HepG2 (cell line): ENCODE data around the gene SDR42E2. TPM values are rescaled to one million over a fixed set of nuclear protein-coding genes. Genes with fewer than 3 reads are reported as not detected.
A peak's percentile ranks its signal among the peaks of the same experiment; 100 is the strongest.

Source experiments
- AGO1 ChIP-seq: fragments of 200-400 bp; formaldehyde crosslinking; IDR thresholded peaks from 2 replicates; pipeline ENCODE4 v1.6.1; 2017; ENCODE audit warnings: mild to moderate bottlenecking, low read depth, low read length, moderate library complexity; ENCODE audit not compliant: poor library complexity, severe bottlenecking
- CAMTA2 ChIP-seq: sonication (generic); formaldehyde crosslinking; IDR thresholded peaks from 2 replicates; pipeline ENCODE4 v1.4.0; 2020; ENCODE audit warnings: mild to moderate bottlenecking, missing genetic modification reagents, borderline replicate concordance
- HDAC6 ChIP-seq: fragments of 200-600 bp; sonication (generic); IDR thresholded peaks from 2 replicates; pipeline ENCODE4 v1.7.0; 2017; ENCODE audit warnings: mild to moderate bottlenecking, antibody characterized with exemption, low read length, low read depth
- HMGA1 ChIP-seq: sonication (generic); formaldehyde crosslinking; conservative IDR thresholded peaks from 2 replicates; pipeline ENCODE4 v1.4.0; 2020; ENCODE audit warnings: missing genetic modification reagents
- MAFK ChIP-seq, 2 experiments: IDR thresholded peaks in 1 of 2; conservative IDR thresholded peaks in 1 of 2; 2 replicates each; pipeline ENCODE4 v1.6.1; 2011; ENCODE audit warnings: improper control_type of control experiment in 2 of 2, low read length in 2 of 2
- MED8 ChIP-seq: sonication (generic); formaldehyde crosslinking; IDR thresholded peaks from 2 replicates; pipeline ENCODE4 v1.8.1; 2023; ENCODE audit warnings: mild to moderate bottlenecking, missing genetic modification reagents; ENCODE audit not compliant: insufficient replicate concordance
- NCOA1 ChIP-seq: sonication (generic); formaldehyde crosslinking; IDR thresholded peaks from 2 replicates; pipeline ENCODE4 v1.9.0; 2021; ENCODE audit warnings: missing genetic modification reagents
- PRMT3 ChIP-seq: sonication (generic); formaldehyde crosslinking; IDR thresholded peaks from 2 replicates; pipeline ENCODE4 v1.8.1; 2022; ENCODE audit warnings: low read depth, mild to moderate bottlenecking, moderate library complexity, missing genetic modification reagents, borderline replicate concordance
- RAD21 ChIP-seq: fragments of 450-650 bp; formaldehyde crosslinking; IDR thresholded peaks from 2 replicates; pipeline ENCODE4 v1.5.0; 2020; ENCODE audit warnings: mild to moderate bottlenecking
- STAT6 ChIP-seq: sonication (generic); formaldehyde crosslinking; IDR thresholded peaks from 2 replicates; pipeline ENCODE4 v1.4.0; 2020; ENCODE audit warnings: missing genetic modification reagents, mild to moderate bottlenecking, borderline replicate concordance
- TEAD3 ChIP-seq: optimal IDR thresholded peaks from 2 replicates; pipeline ENCODE3; 2016; ENCODE audit warnings: borderline replicate concordance
- ZBTB42 ChIP-seq: sonication (generic); formaldehyde crosslinking; IDR thresholded peaks from 2 replicates; pipeline ENCODE4 v1.5.0; 2020; ENCODE audit warnings: mild to moderate bottlenecking, missing genetic modification reagents
- ZBTB43 ChIP-seq: sonication (generic); formaldehyde crosslinking; conservative IDR thresholded peaks from 2 replicates; pipeline ENCODE4 v1.4.0; 2020; ENCODE audit warnings: missing genetic modification reagents
- ZBTB7A ChIP-seq: sonication (generic); formaldehyde crosslinking; IDR thresholded peaks from 2 replicates; pipeline ENCODE4 v1.8.0; 2022; ENCODE audit warnings: mild to moderate bottlenecking, missing genetic modification reagents
- ZBTB7B ChIP-seq: sonication (generic); formaldehyde crosslinking; IDR thresholded peaks from 2 replicates; pipeline ENCODE4 v1.4.0; 2020; ENCODE audit warnings: missing genetic modification reagents
- ZFYVE20 ChIP-seq: sonication (generic); formaldehyde crosslinking; IDR thresholded peaks from 2 replicates; pipeline ENCODE4 v1.8.0; 2023; ENCODE audit warnings: low read depth, mild to moderate bottlenecking, moderate library complexity, missing genetic modification reagents, borderline replicate concordance
- ZNF138 ChIP-seq: sonication (generic); formaldehyde crosslinking; IDR thresholded peaks from 2 replicates; pipeline ENCODE4 v1.5.0; 2020; ENCODE audit warnings: mild to moderate bottlenecking, low read depth, missing genetic modification reagents
- ZNF143 ChIP-seq: sonication (generic); formaldehyde crosslinking; IDR thresholded peaks from 2 replicates; pipeline ENCODE4 v1.4.0; 2020; ENCODE audit warnings: missing genetic modification reagents
- ZNF468 ChIP-seq: sonication (generic); formaldehyde crosslinking; IDR thresholded peaks from 2 replicates; pipeline ENCODE4 v1.8.0; 2022; ENCODE audit warnings: mild to moderate bottlenecking, moderate library complexity, missing genetic modification reagents
- ZNF484 ChIP-seq: sonication (generic); formaldehyde crosslinking; IDR thresholded peaks from 2 replicates; pipeline ENCODE4 v1.5.1; 2020; ENCODE audit warnings: mild to moderate bottlenecking, low read depth, missing genetic modification reagents, borderline replicate concordance
- ZNF557 ChIP-seq: sonication (generic); formaldehyde crosslinking; IDR thresholded peaks from 2 replicates; pipeline ENCODE4 v1.4.0; 2020; ENCODE audit warnings: missing genetic modification reagents
- ZNF674 ChIP-seq: sonication (generic); formaldehyde crosslinking; IDR thresholded peaks from 2 replicates; pipeline ENCODE4 v1.5.0; 2020; ENCODE audit warnings: low read depth, mild to moderate bottlenecking, missing genetic modification reagents
- ZNF816 ChIP-seq: sonication (generic); formaldehyde crosslinking; IDR thresholded peaks from 2 replicates; pipeline ENCODE4 v1.8.0; 2022; ENCODE audit warnings: missing genetic modification reagents, mild to moderate bottlenecking, borderline replicate concordance
- ZSCAN12 ChIP-seq: sonication (generic); formaldehyde crosslinking; IDR thresholded peaks from 2 replicates; pipeline ENCODE4 v1.9.0; 2021; ENCODE audit warnings: mild to moderate bottlenecking, missing genetic modification reagents
- ZSCAN9 ChIP-seq: IDR thresholded peaks from 2 replicates; pipeline ENCODE4 v1.6.1; 2016; ENCODE audit warnings: borderline replicate concordance
- polyA plus RNA-seq, 8 experiments: library from polyadenylated mRNA; depleted of rRNA in 3 of 8; stranded (reverse) in 7 of 8; unstranded in 1 of 8; fragments of >200 nt; fragmentation: Illumina TruSeq in 4 of 8; extraction: Trizol in 4 of 8; gene quantifications; 2 replicates each; pipeline versions ENCODE4 v1.2.1 to v1.2.3, GENCODE V29; 2011 to 2016; ENCODE audit warnings: low read depth in 4 of 8, missing spikeins in 1 of 8, mixed read lengths in 1 of 8; ENCODE audit not compliant: insufficient read depth in 1 of 8
- total RNA-seq, 5 experiments: library from RNA; depleted of rRNA; stranded (reverse); fragments of >200 nt; fragmentation: Illumina TruSeq; extraction: Trizol; gene quantifications; 2 replicates each; pipeline ENCODE4 v1.2.3, GENCODE V29; 2016; ENCODE audit warnings: low read depth in 1 of 5

SDR42E2 gene
- total and polyA plus RNA-seq, 2 of the 13 experiments (the other 11 are each of a cell fraction or from before 2014, with no cell fraction given), result 0.05 to 0.11 TPM

- TF ChIP-seq ZNF674 (CRISPR knock-in tag) (no peak), ZNF143 (CRISPR knock-in tag) (no peak), ZNF138 (CRISPR knock-in tag) (no peak), ZFYVE20 (CRISPR knock-in tag) (no peak), PRMT3 (no peak), ZNF816 (CRISPR knock-in tag) (no peak), HMGA1 (CRISPR knock-in tag) (peak; percentile 92; the same call in 1 of the 2 replicates), ZSCAN12 (CRISPR knock-in tag) (no peak), NCOA1 (CRISPR knock-in tag) (no peak), ZBTB7B (no peak), TEAD3 (CRISPR knock-in tag) (peak; percentile 70), HDAC6 (no peak), ZNF484 (CRISPR knock-in tag) (no peak), ZSCAN9 (CRISPR knock-in tag) (no peak), ZBTB42 (CRISPR knock-in tag) (no peak), MAFK (conservative IDR thresholded peaks at IDR 0.05 in 1 of 2, IDR thresholded peaks at IDR 0.05 in 1 of 2; ENCODE audit: low read length in 2 of 2) (no peak), RAD21 (CRISPR knock-in tag) (peak; percentile 97), ZBTB7A (0 out of 2 replicates have a peak, but pooled peaks have one; percentile 37), MED8 (no peak), STAT6 (no peak), AGO1 (no peak), ZNF468 (CRISPR knock-in tag) (peak; percentile 71; the same call in 1 of the 2 replicates), ZNF557 (CRISPR knock-in tag) (peak; percentile 75; the same call in 1 of the 2 replicates), CAMTA2 (CRISPR knock-in tag) (no peak), ZBTB43 (CRISPR knock-in tag) (peak; percentile 47; the same call in 1 of the 2 replicates)
These were observed 26.5 kb downstream of the SDR42E2 start (continued) for GRCh38 chr16:22188595-22189442.
